GM12892 (cell line): Measurements from ENCODE around the gene WNT9B.

Source experiments
- DNase-seq: peaks from one replicate; pipeline ENCODE4 v3.0.0; 2011; ENCODE audit not compliant: insufficient read length
- FAIRE-seq: peaks from 2 replicates; lab custom pipeline; 2011; peaks lifted over from hg19 to GRCh38; lab: Jason Lieb, UNC
- POLR2A ChIP-seq: IDR thresholded peaks from 2 replicates; pipeline ENCODE4 v1.6.1; 2011; ENCODE audit warnings: low read depth, low read length, control low read depth
- POLR2AphosphoS5 ChIP-seq: IDR thresholded peaks from 2 replicates; pipeline ENCODE4 v1.6.1; 2011; ENCODE audit warnings: low read depth, low read length, control low read depth
- TAF1 ChIP-seq: IDR thresholded peaks from 2 replicates; pipeline ENCODE4 v1.6.1; 2011; ENCODE audit warnings: low read depth, mild to moderate bottlenecking, control low read depth, low read length, borderline replicate concordance

WNT9B gene

GRCh38 chr17:46876926-46877325, 25.5 kb downstream of the WNT9B start:
- no peak for TF ChIP-seq TAF1
- TF ChIP-seq POLR2A: no peak
- no peak for TF ChIP-seq POLR2AphosphoS5
- FAIRE-seq: no peak
- no peak for DNase-seq

GRCh38 chr17:46877466-46877865, 26.1 kb downstream of the WNT9B start:
- TF ChIP-seq POLR2A (no peak), TAF1 (no peak), POLR2AphosphoS5 (no peak)
- no peak for DNase-seq
- no peak for FAIRE-seq

- DNase-seq (no peak), FAIRE-seq (no peak)
- TF ChIP-seq POLR2AphosphoS5 (no peak), TAF1 (no peak), POLR2A (no peak)
These were observed 26.7 kb downstream of the WNT9B start for GRCh38 chr17:46878055-46878454.

DNA sequence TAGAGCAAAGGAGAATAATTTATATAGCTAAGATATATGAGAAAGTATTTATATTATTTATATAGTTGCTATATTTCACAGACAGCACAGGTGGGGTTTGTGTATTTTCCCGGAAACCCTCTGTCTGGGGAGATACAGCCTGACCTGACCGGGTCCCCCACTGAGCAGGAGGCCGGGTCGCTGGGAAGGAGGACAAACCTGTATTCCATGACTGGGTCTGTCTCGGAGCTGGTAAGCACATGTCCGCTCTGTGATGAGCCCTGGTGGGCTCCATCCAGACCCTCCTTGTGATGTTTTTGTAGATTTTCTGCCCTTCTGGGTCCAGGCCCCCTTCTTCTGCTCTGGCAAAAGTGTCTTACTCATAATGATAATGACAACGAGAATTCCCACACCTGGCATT, 27.7 kb downstream of the WNT9B start:
- FAIRE-seq: no peak
- TF ChIP-seq TAF1 (no peak), POLR2AphosphoS5 (no peak), POLR2A (no peak)
- no peak for DNase-seq

DNA sequence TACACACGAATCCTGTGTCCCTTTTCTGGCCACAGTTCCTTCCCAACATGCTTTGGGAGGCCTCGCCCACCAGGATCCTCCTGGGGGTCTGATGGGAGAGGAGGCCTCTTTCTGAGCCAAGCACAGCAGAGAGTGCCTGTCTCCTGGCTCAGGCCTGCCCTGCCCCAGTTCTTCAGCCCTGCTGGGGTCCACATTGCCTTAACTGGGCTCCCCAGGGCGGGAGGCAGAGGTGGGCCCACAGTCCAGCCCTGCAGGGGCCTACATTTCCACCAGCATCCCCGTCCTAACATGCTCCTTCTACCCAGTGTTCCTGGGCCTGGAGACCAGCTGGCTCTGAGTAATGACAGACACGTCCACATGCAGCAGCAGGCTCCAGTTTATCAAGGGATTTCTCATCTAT, 29.6 kb downstream of the WNT9B start:
- FAIRE-seq (no peak), DNase-seq (no peak)
- TF ChIP-seq POLR2AphosphoS5 (no peak), TAF1 (no peak), POLR2A (no peak)

DNA sequence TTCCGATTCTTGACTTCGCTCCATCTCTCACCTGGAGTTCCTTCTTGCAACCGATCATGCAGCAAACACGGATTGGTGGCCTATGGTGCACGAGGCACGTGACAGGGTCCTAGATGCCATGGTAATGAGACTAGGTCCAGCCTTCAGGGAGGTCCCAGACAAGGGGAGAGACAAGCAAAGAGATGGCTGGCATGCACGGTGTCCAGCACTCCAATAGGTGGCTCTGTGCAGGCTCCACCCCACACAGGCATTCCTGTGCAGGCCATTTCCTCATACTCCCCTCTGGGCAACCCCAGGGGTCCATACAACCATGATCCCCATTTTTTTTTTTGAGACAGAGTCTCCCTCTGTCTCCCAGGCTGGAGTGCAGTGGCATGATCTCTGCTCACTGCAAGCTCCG, 31.3 kb downstream of the WNT9B start:
- no peak for TF ChIP-seq POLR2A
- FAIRE-seq (no peak), DNase-seq (no peak)

GRCh38 chr17:46883871-46884520, 32.6 kb downstream of the WNT9B start:
- no peak for FAIRE-seq
- TF ChIP-seq POLR2A: no peak
- no peak for TF ChIP-seq TAF1
- no peak for TF ChIP-seq POLR2AphosphoS5
- DNase-seq: no peak

GRCh38 chr17:46884552-46884951, 33.2 kb downstream of the WNT9B start:
- DNase-seq: no peak
- TF ChIP-seq POLR2A (no peak), POLR2AphosphoS5 (no peak), TAF1 (no peak)
- FAIRE-seq: no peak

DNA sequence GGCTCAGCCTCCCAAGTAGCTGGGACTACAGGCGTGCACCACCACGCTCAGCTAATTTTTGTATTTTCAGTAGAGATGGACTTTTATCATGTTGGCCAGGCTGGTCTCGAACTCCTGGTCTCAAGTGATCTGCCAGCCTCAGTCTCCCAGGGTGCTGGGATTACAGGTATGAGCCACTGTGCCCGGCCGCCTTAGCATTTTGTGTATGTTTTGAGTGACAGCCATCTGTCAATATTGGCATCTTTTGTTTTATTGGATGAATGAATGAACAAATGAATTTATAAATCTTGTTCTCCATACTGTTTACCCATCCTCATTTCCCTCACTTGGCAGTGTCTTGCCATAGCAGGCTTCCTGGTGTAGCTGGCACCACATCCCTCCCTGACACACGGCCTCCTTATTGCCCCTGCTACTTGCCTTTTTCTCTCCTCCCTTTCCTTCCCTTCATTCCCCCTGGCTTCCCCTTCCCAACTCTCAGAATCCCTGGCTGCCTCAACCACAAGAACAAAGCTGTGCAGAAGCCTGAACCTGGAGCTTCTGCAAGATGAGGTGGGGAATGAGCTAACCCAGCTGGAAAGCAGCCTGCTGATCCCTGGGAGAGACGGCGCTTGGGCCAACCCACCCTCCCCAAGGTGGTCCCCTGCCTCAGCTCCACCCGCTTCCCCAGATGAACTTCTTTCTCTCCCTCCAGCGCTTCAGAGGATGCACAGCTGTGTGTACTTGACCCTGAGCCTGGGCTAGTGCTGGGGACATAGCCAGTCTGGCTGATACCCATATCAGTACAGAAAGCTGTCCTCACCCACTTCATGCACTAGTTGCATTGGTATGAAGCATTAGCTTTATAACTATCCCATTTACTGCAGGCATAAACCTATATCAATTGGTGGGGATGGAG, 34.3 kb downstream of the WNT9B start:
- DNase-seq (no peak), FAIRE-seq (no peak)
- TF ChIP-seq TAF1: no peak
- no peak for TF ChIP-seq POLR2A
- no peak for TF ChIP-seq POLR2AphosphoS5

DNA sequence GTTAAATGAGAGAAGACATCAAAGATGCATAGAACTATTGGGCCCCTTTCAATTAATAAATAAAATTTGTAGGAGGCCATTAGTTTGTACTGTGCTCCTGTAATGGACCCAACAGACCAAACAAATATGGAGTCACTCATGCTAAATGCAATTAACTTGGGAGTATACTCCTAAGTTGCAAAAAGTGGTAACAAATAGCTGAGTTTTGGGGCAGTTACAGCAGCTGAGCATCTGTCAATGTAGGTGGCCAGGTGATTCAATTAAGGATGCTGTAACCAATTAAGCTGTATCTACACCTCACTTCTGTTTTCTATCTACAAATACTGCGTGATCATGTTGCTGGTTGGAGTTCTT, 34.9 kb downstream of the WNT9B start:
- DNase-seq (no peak), FAIRE-seq (no peak)
- TF ChIP-seq POLR2A (no peak), POLR2AphosphoS5 (no peak), TAF1 (no peak)

GRCh38 chr17:46887717-46888116, 36.3 kb downstream of the WNT9B start:
- FAIRE-seq (no peak), DNase-seq (no peak)
- TF ChIP-seq POLR2AphosphoS5: no peak
- TF ChIP-seq POLR2A: no peak
- no peak for TF ChIP-seq TAF1

- DNase-seq: no peak
- TF ChIP-seq POLR2A (no peak), POLR2AphosphoS5 (no peak), TAF1 (no peak)
- FAIRE-seq: no peak
These were observed 37.3 kb downstream of the WNT9B start for GRCh38 chr17:46888727-46889126.

DNA sequence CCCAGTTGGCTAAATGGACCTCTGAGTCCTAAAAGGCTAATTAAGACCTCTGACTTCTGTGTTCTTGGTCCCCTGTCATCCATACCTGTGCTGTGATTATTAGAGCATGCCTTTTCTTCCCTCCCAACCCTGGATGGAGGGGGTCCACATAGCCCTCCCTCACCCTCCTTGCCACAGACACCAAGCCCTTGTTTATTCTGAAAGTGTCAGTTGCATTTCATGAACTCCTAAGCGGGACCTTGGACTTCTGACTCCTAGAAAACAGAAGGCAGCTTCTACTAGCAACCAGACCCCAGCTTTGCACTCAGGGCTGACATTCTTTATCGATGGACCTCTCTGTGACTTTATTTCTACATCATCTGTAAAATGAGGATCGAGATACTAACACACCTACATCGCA, 38.1 kb downstream of the WNT9B start:
- no peak for FAIRE-seq
- TF ChIP-seq POLR2A: no peak
- no peak for TF ChIP-seq TAF1
- no peak for TF ChIP-seq POLR2AphosphoS5
- no peak for DNase-seq
